HL-60 (cell line): Measurements from ENCODE around the gene KLHL26.
"Not testable (repeated sequence)": the region's sequence is repeated elsewhere in the genome, so short reads cannot be mapped to it uniquely, and the experiment has no call there.

Experiments
- DNase-seq, 2 experiments: peaks; one replicate each; pipeline ENCODE4 v3.0.0-alpha.2; 2010 to 2020; ENCODE audit warnings: low read depth in 1 of 2, low spot score in 1 of 2
- H3K27ac ChIP-seq: fragments of 250-450 bp; sonication (Bioruptor Pico); replicated peaks from 2 replicates; pipeline ENCODE4 v1.5.1; 2020; ENCODE audit warnings: mild to moderate bottlenecking, moderate library complexity
- H3K27me3 ChIP-seq: fragments of 250-450 bp; sonication (Bioruptor Pico); 2 replicates; pipeline ENCODE4 v1.5.1; 2021; ENCODE audit warnings: mild to moderate bottlenecking, moderate library complexity; ENCODE audit not compliant: insufficient read depth, poor library complexity, severe bottlenecking
- H3K4me3 ChIP-seq: replicated peaks from 2 replicates; pipeline ENCODE4 v1.5.1; 2011; ENCODE audit warnings: mild to moderate bottlenecking, control low read depth, low read length; ENCODE audit not compliant: insufficient read depth
- CTCF ChIP-seq: IDR thresholded peaks from one replicate; pipeline ENCODE4 v1.5.1; 2011; ENCODE audit warnings: low read length, control low read depth, inconsistent platforms; ENCODE audit not compliant: insufficient read depth
- GABPA ChIP-seq: IDR thresholded peaks from 2 replicates; pipeline ENCODE4 v1.6.1; 2012; ENCODE audit warnings: low read depth
- POLR2AphosphoS5 ChIP-seq: IDR thresholded peaks from 2 replicates; pipeline ENCODE4 v1.6.1; 2012; ENCODE audit warnings: low read depth
- REST ChIP-seq: IDR thresholded peaks from 2 replicates; pipeline ENCODE4 v1.6.1; 2012; ENCODE audit warnings: low read depth; ENCODE audit not compliant: insufficient replicate concordance
- SPI1 ChIP-seq: IDR thresholded peaks from 2 replicates; pipeline ENCODE4 v1.6.1; 2012; ENCODE audit warnings: low read depth, mild to moderate bottlenecking, borderline replicate concordance

KLHL26 gene

GRCh38 chr19:18677156-18677555 is 40.3 kb downstream of the KLHL26 start:
- Histone ChIP-seq H3K27me3 (no peaks in the 10 kb centered on the region), H3K27ac (no peak overlapping the region), H3K4me3 (no peak overlapping the region)
- no peak for DNase-seq
- TF ChIP-seq REST (no peak), SPI1 (no peak), POLR2AphosphoS5 (no peak), GABPA (no peak), CTCF (no peak)

GRCh38 chr19:18680148-18680547 is 43.3 kb downstream of the KLHL26 start:
- H3K27me3 ChIP-seq: not testable (repeated sequence)

GRCh38 chr19:18682807-18683108 is 45.9 kb downstream of the KLHL26 start:
- TF ChIP-seq CTCF (no peak), REST (no peak), POLR2AphosphoS5 (no peak)
- DNase-seq: no peak
- Histone ChIP-seq H3K27me3 (no peaks in the 10 kb centered on the region), H3K4me3 (peak overlapping the region; percentile 53), H3K27ac (no peak overlapping the region; the same call in 1 of the 2 replicates)

More at GRCh38 chr19:18680148-18680547, 43.3 kb downstream of the KLHL26 start:
- H3K4me3 ChIP-seq, DNase-seq, H3K27ac ChIP-seq: not testable (repeated sequence)

- TF ChIP-seq REST: peak; percentile 84
- TF ChIP-seq POLR2AphosphoS5: peak; percentile 67; the same call in 1 of the 2 replicates
- TF ChIP-seq CTCF: no peak
Observed at GRCh38 chr19:18683109-18683957, 46.5 kb downstream of the KLHL26 start, which contains the start of gene CRTC1. Gene CRTC1, plus strand, starts transcription at chr19:18683680. Its CDS starts 23 bp downstream, at chr19:18683703.

More at GRCh38 chr19:18683109-18683957, 46.5 kb downstream of the KLHL26 start, which contains the start of gene CRTC1:
- DNase-seq: peak; percentile 70 to 89
- Histone ChIP-seq H3K27ac (peak within 1 kb of the TSS; percentile 78), H3K4me3 (peak within 1 kb of the TSS; percentile 73), H3K27me3 (no peaks in the 10 kb centered on the region)
